ENCODE measurements around the gene MCOLN2.

The MCOLN2 gene

DNA sequence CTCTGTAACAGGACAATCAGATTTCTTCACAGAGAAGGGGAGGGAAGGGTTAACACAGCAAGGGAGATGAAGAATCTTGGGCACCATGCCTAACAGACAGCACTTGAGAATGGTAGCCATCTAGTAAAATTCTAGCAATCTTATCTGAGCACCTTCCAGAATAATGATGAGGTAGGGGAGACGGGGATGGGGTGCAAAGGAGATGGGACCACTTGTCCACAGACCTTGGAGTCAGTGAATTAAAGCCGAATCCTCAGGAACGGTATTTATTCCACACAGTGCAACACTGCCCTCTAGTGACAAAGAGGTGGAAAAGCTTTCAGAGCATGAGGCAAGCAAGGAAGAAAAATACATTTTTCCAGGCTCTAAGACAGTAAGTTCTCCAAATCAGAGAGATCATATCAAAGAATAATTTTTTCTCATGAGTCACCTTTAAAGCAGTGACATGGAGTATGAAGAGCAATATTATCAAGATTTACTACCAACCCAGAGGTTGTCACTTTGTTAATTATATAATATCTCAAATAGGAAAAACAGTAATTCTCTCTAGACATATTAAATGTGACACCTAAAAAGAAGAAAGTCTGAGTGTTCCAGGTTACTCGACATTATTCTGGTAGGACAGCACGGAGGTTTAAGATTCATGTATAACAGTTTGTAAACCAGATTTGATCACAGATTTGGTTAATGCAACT, 60.6 kb downstream of the MCOLN2 start:
- Histone ChIP-seq H3K23ac (ENCODE audit: low read length) (no peak overlapping the region), H3K27ac (ENCODE audit: low read depth, low read length) (no peak overlapping the region), H3K27me3 (ENCODE audit: insufficient read depth, low read length, poor library complexity) (no peaks in the 10 kb centered on the region), H3K9ac (ENCODE audit: low read length) (no peak overlapping the region), H3K4me1 (ENCODE audit: control insufficient read depth, low read depth, low read length) (no peaks in the 10 kb centered on the region), H3K4me2 (ENCODE audit: low read length) (no peak overlapping the region), H2BK5ac (ENCODE audit: low read length) (no peak overlapping the region), H4K5ac (ENCODE audit: low read length) (no peak overlapping the region), H3K79me2 (ENCODE audit: control insufficient read depth, insufficient read depth, low read length) (no peaks in the 10 kb centered on the region), H3K18ac (ENCODE audit: low read length) (no peak overlapping the region), H3K56ac (ENCODE audit: low read length) (no peak overlapping the region), H3K4me3 (ENCODE audit: low read length) (no peak overlapping the region), H3K36me3 (ENCODE audit: control insufficient read depth, insufficient read depth, low read length) (no peaks in the 10 kb centered on the region), H2AK5ac (ENCODE audit: low read length) (no peak overlapping the region), H4K8ac (ENCODE audit: low read depth, low read length) (no peak overlapping the region), H2BK120ac (ENCODE audit: low read depth, low read length) (no peak overlapping the region), H3K79me1 (ENCODE audit: low read length) (no peaks in the 10 kb centered on the region), H3K4ac (ENCODE audit: low read depth, low read length) (no peak overlapping the region), H2BK15ac (replicated peaks; ENCODE audit: low read depth) (no peak overlapping the region)
- peak; percentile 68 for DNase-seq
- no CpG with 5 or more reads among the region's 5 CpGs for WGBS (ENCODE audit: extremely low coverage, insufficient coverage, low lambda C conversion rate)

DNA sequence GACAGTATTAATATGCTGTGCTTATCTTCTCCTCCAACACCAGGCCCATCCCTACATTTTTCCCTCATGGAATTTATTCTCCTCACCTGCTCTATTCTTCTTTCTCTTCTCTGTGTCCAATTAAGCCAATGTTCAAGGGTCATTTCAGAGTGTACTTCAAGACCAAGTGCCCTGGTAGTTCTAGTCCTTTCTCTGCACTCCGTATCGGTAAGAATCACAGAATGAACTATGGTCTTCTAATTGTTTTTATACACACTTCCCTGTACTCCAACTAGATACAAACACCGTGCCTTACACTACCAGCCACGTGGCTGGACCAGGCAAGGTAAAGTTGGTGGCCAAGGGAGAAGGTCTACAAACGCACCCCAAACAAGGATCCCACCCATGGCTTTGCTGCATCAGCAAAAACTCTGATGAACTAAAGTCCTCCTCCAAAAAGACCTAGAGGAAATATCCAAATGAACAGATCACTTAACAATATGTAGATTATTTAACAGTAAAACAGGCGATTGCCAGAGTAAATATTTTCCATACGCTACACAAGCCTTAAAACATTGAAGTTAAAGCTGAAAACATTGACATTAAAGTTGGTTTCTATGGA, 63.8 kb downstream of the MCOLN2 start:
- DNase-seq = no peak
- H3K27ac ChIP-seq (ENCODE audit: low read depth, low read length) = no peak overlapping the region
- no peak overlapping the region for H2BK5ac ChIP-seq (ENCODE audit: low read length)
- no peak overlapping the region for H3K4me2 ChIP-seq (ENCODE audit: low read length)
- H4K8ac ChIP-seq (ENCODE audit: low read depth, low read length) = no peak overlapping the region
- H2BK120ac ChIP-seq (ENCODE audit: low read depth, low read length) = no peak overlapping the region
- no peak overlapping the region for H2BK15ac ChIP-seq (replicated peaks; ENCODE audit: low read depth)
- no peak overlapping the region for H3K23ac ChIP-seq (ENCODE audit: low read length)
- no peak overlapping the region for H3K9ac ChIP-seq (ENCODE audit: low read length)
- no peaks in the 10 kb centered on the region for H3K36me3 ChIP-seq (ENCODE audit: control insufficient read depth, insufficient read depth, low read length)
- H3K4me3 ChIP-seq (ENCODE audit: low read length) = no peak overlapping the region
- no peak overlapping the region for H3K4ac ChIP-seq (ENCODE audit: low read depth, low read length)
- no peaks in the 10 kb centered on the region for H3K27me3 ChIP-seq (ENCODE audit: insufficient read depth, low read length, poor library complexity)
- H3K4me1 ChIP-seq (ENCODE audit: control insufficient read depth, low read depth, low read length) = no peaks in the 10 kb centered on the region
- H3K18ac ChIP-seq (ENCODE audit: low read length) = no peak overlapping the region
- WGBS (ENCODE audit: extremely low coverage, insufficient coverage, low lambda C conversion rate) = no CpG with 5 or more reads among the region's 7 CpGs
- no peak overlapping the region for H2AK5ac ChIP-seq (ENCODE audit: low read length)
- no peak overlapping the region for H3K56ac ChIP-seq (ENCODE audit: low read length)
- no peak overlapping the region for H4K5ac ChIP-seq (ENCODE audit: low read length)
- no peaks in the 10 kb centered on the region for H3K79me1 ChIP-seq (ENCODE audit: low read length)
- no peaks in the 10 kb centered on the region for H3K79me2 ChIP-seq (ENCODE audit: control insufficient read depth, insufficient read depth, low read length)

DNA sequence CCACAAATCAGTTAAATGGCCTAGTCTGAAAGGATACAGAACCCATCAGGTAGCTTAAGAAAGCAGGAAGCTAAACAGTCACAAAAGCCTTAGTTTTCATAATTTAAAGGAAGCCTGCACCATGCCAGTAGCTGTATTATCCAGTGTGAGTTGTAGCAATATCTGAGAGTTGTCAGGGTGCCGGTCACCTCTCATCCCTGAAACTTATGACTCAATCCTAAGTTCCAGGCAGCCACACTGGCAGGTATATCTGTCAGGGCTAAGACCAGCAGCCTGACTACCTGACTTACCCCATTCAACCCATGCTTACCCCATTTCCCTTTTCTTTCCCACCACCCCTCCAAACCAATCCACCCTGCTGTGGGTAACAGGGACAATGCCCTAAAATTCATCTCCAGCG, 66.1 kb downstream of the MCOLN2 start:
- H3K79me1 ChIP-seq (ENCODE audit: low read length) = no peaks in the 10 kb centered on the region
- no peak overlapping the region for H2BK5ac ChIP-seq (ENCODE audit: low read length)
- no peak overlapping the region for H3K56ac ChIP-seq (ENCODE audit: low read length)
- no peak for DNase-seq
- no peak overlapping the region for H3K9ac ChIP-seq (ENCODE audit: low read length)
- no peaks in the 10 kb centered on the region for H3K27me3 ChIP-seq (ENCODE audit: insufficient read depth, low read length, poor library complexity)
- H3K4me2 ChIP-seq (ENCODE audit: low read length) = no peak overlapping the region
- H3K23ac ChIP-seq (ENCODE audit: low read length) = no peak overlapping the region
- H3K4me3 ChIP-seq (ENCODE audit: low read length) = no peak overlapping the region
- H3K27ac ChIP-seq (ENCODE audit: low read depth, low read length) = no peak overlapping the region
- WGBS (ENCODE audit: extremely low coverage, insufficient coverage, low lambda C conversion rate) = no CpG with 5 or more reads among the region's 2 CpGs
- no peaks in the 10 kb centered on the region for H3K79me2 ChIP-seq (ENCODE audit: control insufficient read depth, insufficient read depth, low read length)
- no peak overlapping the region for H3K4ac ChIP-seq (ENCODE audit: low read depth, low read length)
- no peaks in the 10 kb centered on the region for H3K4me1 ChIP-seq (ENCODE audit: control insufficient read depth, low read depth, low read length)
- H2BK15ac ChIP-seq (replicated peaks; ENCODE audit: low read depth) = no peak overlapping the region
- no peak overlapping the region for H3K18ac ChIP-seq (ENCODE audit: low read length)
- H3K36me3 ChIP-seq (ENCODE audit: control insufficient read depth, insufficient read depth, low read length) = no peaks in the 10 kb centered on the region
- H4K8ac ChIP-seq (ENCODE audit: low read depth, low read length) = no peak overlapping the region
- H4K5ac ChIP-seq (ENCODE audit: low read length) = no peak overlapping the region
- no peak overlapping the region for H2AK5ac ChIP-seq (ENCODE audit: low read length)
- no peak overlapping the region for H2BK120ac ChIP-seq (ENCODE audit: low read depth, low read length)

DNA sequence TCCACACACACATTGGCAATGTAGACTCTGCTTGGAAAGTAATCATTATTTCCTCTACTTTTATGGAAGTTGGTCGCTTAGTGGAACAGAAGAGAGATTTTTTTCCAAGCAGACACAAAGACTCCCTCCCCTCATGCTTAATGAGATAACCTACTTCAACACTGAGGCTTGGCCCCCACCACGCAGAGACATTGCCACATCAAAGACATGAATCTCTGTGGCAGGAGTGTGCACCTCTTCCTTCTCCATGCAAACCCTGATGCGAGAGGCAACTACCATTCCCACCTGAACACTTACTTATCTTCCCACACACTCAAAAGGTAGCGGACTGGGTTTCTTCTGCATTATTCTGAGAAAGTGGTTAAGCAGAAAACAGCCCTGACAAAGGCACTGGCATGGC, 66.6 kb downstream of the MCOLN2 start:
- H3K4me1 ChIP-seq (ENCODE audit: control insufficient read depth, low read depth, low read length) = no peaks in the 10 kb centered on the region
- H3K4ac ChIP-seq (ENCODE audit: low read depth, low read length) = no peak overlapping the region
- no peak overlapping the region for H4K8ac ChIP-seq (ENCODE audit: low read depth, low read length)
- H2AK5ac ChIP-seq (ENCODE audit: low read length) = no peak overlapping the region
- H3K27ac ChIP-seq (ENCODE audit: low read depth, low read length) = no peak overlapping the region
- no peak overlapping the region for H2BK120ac ChIP-seq (ENCODE audit: low read depth, low read length)
- H3K9ac ChIP-seq (ENCODE audit: low read length) = no peak overlapping the region
- no peak overlapping the region for H3K4me3 ChIP-seq (ENCODE audit: low read length)
- no peak overlapping the region for H2BK15ac ChIP-seq (replicated peaks; ENCODE audit: low read depth)
- H3K18ac ChIP-seq (ENCODE audit: low read length) = no peak overlapping the region
- DNase-seq = no peak
- no peak overlapping the region for H3K56ac ChIP-seq (ENCODE audit: low read length)
- H3K27me3 ChIP-seq (ENCODE audit: insufficient read depth, low read length, poor library complexity) = no peaks in the 10 kb centered on the region
- WGBS (ENCODE audit: extremely low coverage, insufficient coverage, low lambda C conversion rate) = no CpG with 5 or more reads among the region's 4 CpGs
- no peaks in the 10 kb centered on the region for H3K79me2 ChIP-seq (ENCODE audit: control insufficient read depth, insufficient read depth, low read length)
- no peak overlapping the region for H3K4me2 ChIP-seq (ENCODE audit: low read length)
- no peak overlapping the region for H4K5ac ChIP-seq (ENCODE audit: low read length)
- H3K23ac ChIP-seq (ENCODE audit: low read length) = no peak overlapping the region
- no peak overlapping the region for H2BK5ac ChIP-seq (ENCODE audit: low read length)
- no peaks in the 10 kb centered on the region for H3K36me3 ChIP-seq (ENCODE audit: control insufficient read depth, insufficient read depth, low read length)
- H3K79me1 ChIP-seq (ENCODE audit: low read length) = no peaks in the 10 kb centered on the region

DNA sequence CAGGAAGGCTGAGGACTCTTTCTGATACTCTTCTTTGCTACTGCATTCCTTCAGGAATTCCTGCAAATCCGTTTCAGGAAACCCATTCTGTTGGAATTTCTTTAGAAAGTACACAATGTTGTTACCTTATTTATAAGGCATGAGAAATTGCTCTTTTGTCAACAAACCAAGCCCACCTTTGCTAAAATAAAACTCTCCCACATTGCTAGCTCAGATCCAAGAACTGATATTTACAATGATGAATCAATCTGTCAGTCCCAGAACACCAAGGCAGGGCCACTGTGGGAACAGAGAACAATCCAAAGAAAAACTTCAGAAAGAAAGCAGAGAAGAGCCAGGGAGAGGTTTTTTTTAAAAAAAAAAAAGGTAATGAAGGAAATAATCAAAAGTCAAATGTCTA, 67.3 kb downstream of the MCOLN2 start:
- Histone ChIP-seq H3K56ac (ENCODE audit: low read length) (no peak overlapping the region), H3K4me2 (ENCODE audit: low read length) (no peak overlapping the region), H3K4me1 (ENCODE audit: control insufficient read depth, low read depth, low read length) (no peaks in the 10 kb centered on the region), H3K23ac (ENCODE audit: low read length) (no peak overlapping the region), H3K79me2 (ENCODE audit: control insufficient read depth, insufficient read depth, low read length) (no peaks in the 10 kb centered on the region), H3K27ac (ENCODE audit: low read depth, low read length) (no peak overlapping the region), H2BK120ac (ENCODE audit: low read depth, low read length) (no peak overlapping the region), H3K18ac (ENCODE audit: low read length) (no peak overlapping the region), H4K5ac (ENCODE audit: low read length) (no peak overlapping the region), H3K9ac (ENCODE audit: low read length) (no peak overlapping the region), H3K4me3 (ENCODE audit: low read length) (no peak overlapping the region), H2BK15ac (replicated peaks; ENCODE audit: low read depth) (no peak overlapping the region), H2BK5ac (ENCODE audit: low read length) (no peak overlapping the region), H3K27me3 (ENCODE audit: insufficient read depth, low read length, poor library complexity) (no peaks in the 10 kb centered on the region), H2AK5ac (ENCODE audit: low read length) (no peak overlapping the region), H3K4ac (ENCODE audit: low read depth, low read length) (no peak overlapping the region), H4K8ac (ENCODE audit: low read depth, low read length) (no peak overlapping the region), H3K36me3 (ENCODE audit: control insufficient read depth, insufficient read depth, low read length) (no peaks in the 10 kb centered on the region), H3K79me1 (ENCODE audit: low read length) (no peaks in the 10 kb centered on the region)
- DNase-seq = no peak
- WGBS (ENCODE audit: extremely low coverage, insufficient coverage, low lambda C conversion rate) = no CpG with 5 or more reads among the region's 1 CpG

DNA sequence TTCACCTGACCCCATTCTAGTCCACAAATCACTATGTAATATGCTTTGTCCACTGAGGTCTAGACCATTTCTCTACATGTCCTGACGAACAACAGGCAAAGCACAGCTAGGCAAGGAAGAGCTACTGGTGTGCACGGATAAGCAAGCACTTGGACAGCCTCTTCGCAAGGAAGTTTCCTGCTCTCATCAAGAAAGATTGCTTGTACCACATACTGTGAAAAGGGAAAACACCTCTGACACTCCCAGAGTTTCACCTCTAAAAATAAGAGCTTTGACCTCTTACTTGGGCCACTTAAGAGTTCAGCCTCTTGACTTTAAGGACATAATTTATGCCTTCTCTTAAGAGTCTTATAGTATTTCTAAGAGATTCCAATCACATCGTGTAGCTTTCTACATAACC, 67.9 kb downstream of the MCOLN2 start:
- Histone ChIP-seq H3K4me1 (ENCODE audit: control insufficient read depth, low read depth, low read length) (no peaks in the 10 kb centered on the region), H2BK5ac (ENCODE audit: low read length) (no peak overlapping the region), H3K18ac (ENCODE audit: low read length) (no peak overlapping the region), H3K79me2 (ENCODE audit: control insufficient read depth, insufficient read depth, low read length) (no peaks in the 10 kb centered on the region), H3K79me1 (ENCODE audit: low read length) (no peaks in the 10 kb centered on the region), H3K9ac (ENCODE audit: low read length) (no peak overlapping the region), H3K27ac (ENCODE audit: low read depth, low read length) (no peak overlapping the region), H3K4ac (ENCODE audit: low read depth, low read length) (no peak overlapping the region), H3K4me2 (ENCODE audit: low read length) (no peak overlapping the region), H2AK5ac (ENCODE audit: low read length) (no peak overlapping the region), H3K23ac (ENCODE audit: low read length) (no peak overlapping the region), H3K4me3 (ENCODE audit: low read length) (no peak overlapping the region), H3K56ac (ENCODE audit: low read length) (no peak overlapping the region), H2BK120ac (ENCODE audit: low read depth, low read length) (no peak overlapping the region), H2BK15ac (replicated peaks; ENCODE audit: low read depth) (no peak overlapping the region), H3K36me3 (ENCODE audit: control insufficient read depth, insufficient read depth, low read length) (no peaks in the 10 kb centered on the region), H4K5ac (ENCODE audit: low read length) (no peak overlapping the region), H4K8ac (ENCODE audit: low read depth, low read length) (no peak overlapping the region), H3K27me3 (ENCODE audit: insufficient read depth, low read length, poor library complexity) (no peaks in the 10 kb centered on the region)
- no peak for DNase-seq
- no CpG with 5 or more reads among the region's 4 CpGs for WGBS (ENCODE audit: extremely low coverage, insufficient coverage, low lambda C conversion rate)

All from mesendoderm (in vitro differentiated cells).